GM15510 (cell line): ENCODE data around the gene KDELR3.

Experiments used
- POLR2A ChIP-seq: IDR thresholded peaks from 3 replicates; pipeline ENCODE4 v1.6.1; 2011; ENCODE audit warnings: borderline replicate concordance; ENCODE audit not compliant: insufficient read length; ENCODE audit errors: extremely low read depth

Gene KDELR3

GRCh38 chr22:38467904-38468442 lies at the start of gene KDELR3:
TSS of gene KDELR3 (plus strand) at chr22:38468096. CDS start at chr22:38468234, 138 bp downstream.
- no peak for TF ChIP-seq POLR2A

- TF ChIP-seq POLR2A, result no peak
Measured at GRCh38 chr22:38418589-38418988, 49.3 kb upstream of the KDELR3 start.

GRCh38 chr22:38419121-38419857 lies 48.6 kb upstream of the KDELR3 start:
- TF ChIP-seq POLR2A, result no peak

- TF ChIP-seq POLR2A, result no peak
Measured at GRCh38 chr22:38419858-38420160, 48.1 kb upstream of the KDELR3 start.

- TF ChIP-seq POLR2A, result no peak
Measured at GRCh38 chr22:38420734-38421133, 47.2 kb upstream of the KDELR3 start.

- TF ChIP-seq POLR2A, result no peak
Measured at GRCh38 chr22:38422611-38423511, 45.0 kb upstream of the KDELR3 start.

- TF ChIP-seq POLR2A, result no peak
Measured at GRCh38 chr22:38423512-38424503, 44.1 kb upstream of the KDELR3 start.

- no peak for TF ChIP-seq POLR2A
Measured at GRCh38 chr22:38424525-38425080, 43.3 kb upstream of the KDELR3 start.

- no peak for TF ChIP-seq POLR2A
Measured at GRCh38 chr22:38426628-38427027, 41.3 kb upstream of the KDELR3 start.

GRCh38 chr22:38427465-38427864 lies 40.4 kb upstream of the KDELR3 start:
- no peak for TF ChIP-seq POLR2A

GRCh38 chr22:38427940-38428339 lies 40.0 kb upstream of the KDELR3 start:
- no peak for TF ChIP-seq POLR2A

GRCh38 chr22:38428714-38429113 lies 39.2 kb upstream of the KDELR3 start:
- no peak for TF ChIP-seq POLR2A

- no peak for TF ChIP-seq POLR2A
Measured at GRCh38 chr22:38429499-38430068, 38.3 kb upstream of the KDELR3 start.
